ENCODE data around the gene CLDN18.

CLDN18 gene

GRCh38 chr3:138019281-138020069 lies 9.5 kb downstream of the CLDN18 start:
- Histone ChIP-seq H3K4me3 (no peak overlapping the region), H3K27ac (no peak overlapping the region)

GRCh38 chr3:138023754-138024153 lies 13.8 kb downstream of the CLDN18 start:
- Histone ChIP-seq H3K27ac (no peak overlapping the region), H3K4me3 (no peak overlapping the region)

- Histone ChIP-seq H3K27ac (no peak overlapping the region), H3K4me3 (no peak overlapping the region)
These were observed 15.6 kb downstream of the CLDN18 start for GRCh38 chr3:138025553-138025952.

GRCh38 chr3:138027821-138028220 lies 17.9 kb downstream of the CLDN18 start:
- H3K27ac ChIP-seq, result no peak overlapping the region
- H3K4me3 ChIP-seq, result no peak overlapping the region

- Histone ChIP-seq H3K27ac (no peak overlapping the region), H3K4me3 (no peak overlapping the region)
These were observed 20.8 kb downstream of the CLDN18 start for GRCh38 chr3:138030734-138031280.

- H3K27ac ChIP-seq, result no peak overlapping the region
These were observed 21.6 kb downstream of the CLDN18 start for GRCh38 chr3:138031536-138031935.

GRCh38 chr3:138032567-138032966 lies 22.6 kb downstream of the CLDN18 start:
- no peak overlapping the region for H3K4me3 ChIP-seq
- H3K27ac ChIP-seq, result no peak overlapping the region

More at GRCh38 chr3:138031536-138031935, 21.6 kb downstream of the CLDN18 start:
- no peak overlapping the region for H3K4me3 ChIP-seq

- H3K27ac ChIP-seq, result no peak overlapping the region
These were observed 23.3 kb downstream of the CLDN18 start for GRCh38 chr3:138033202-138033691.

GRCh38 chr3:138034918-138035317 lies 25.0 kb downstream of the CLDN18 start:
- no peak overlapping the region for H3K27ac ChIP-seq
- no peak overlapping the region for H3K4me3 ChIP-seq

More at GRCh38 chr3:138033202-138033691, 23.3 kb downstream of the CLDN18 start:
- H3K4me3 ChIP-seq, result no peak overlapping the region

GRCh38 chr3:138036572-138036971 lies 26.6 kb downstream of the CLDN18 start:
- Histone ChIP-seq H3K4me3 (no peak overlapping the region), H3K27ac (no peak overlapping the region)

- Histone ChIP-seq H3K27ac (no peak overlapping the region), H3K4me3 (no peak overlapping the region)
These were observed 28.9 kb downstream of the CLDN18 start for GRCh38 chr3:138038725-138039462.

- Histone ChIP-seq H3K4me3 (no peak overlapping the region), H3K27ac (no peak overlapping the region)
These were observed 32.1 kb downstream of the CLDN18 start for GRCh38 chr3:138042043-138042442.

GRCh38 chr3:138043266-138044029 lies 33.5 kb downstream of the CLDN18 start:
- H3K27ac ChIP-seq, result no peak overlapping the region
- no peak overlapping the region for H3K4me3 ChIP-seq

- no peak overlapping the region for H3K4me3 ChIP-seq
- H3K27ac ChIP-seq, result no peak overlapping the region
These were observed 36.1 kb downstream of the CLDN18 start for GRCh38 chr3:138046085-138046484.

GRCh38 chr3:138046955-138047354 lies 37.0 kb downstream of the CLDN18 start:
- no peak overlapping the region for H3K4me3 ChIP-seq

GRCh38 chr3:138047596-138048158 lies 37.7 kb downstream of the CLDN18 start:
- Histone ChIP-seq H3K27ac (no peak overlapping the region), H3K4me3 (no peak overlapping the region)

More at GRCh38 chr3:138046955-138047354, 37.0 kb downstream of the CLDN18 start:
- no peak overlapping the region for H3K27ac ChIP-seq

GRCh38 chr3:138049157-138049919 lies 39.4 kb downstream of the CLDN18 start:
- H3K27ac ChIP-seq, result no peak overlapping the region
- no peak overlapping the region for H3K4me3 ChIP-seq

- H3K4me3 ChIP-seq, result no peak overlapping the region
- H3K27ac ChIP-seq, result no peak overlapping the region
These were observed 42.2 kb downstream of the CLDN18 start for GRCh38 chr3:138051947-138052802.

All from skin epidermis (tissue), 12 donors.